Measurements from ENCODE around the gene TOX3. TPM values are rescaled to one million over a fixed set of nuclear protein-coding genes. Genes with fewer than 3 reads are reported as not detected.
A peak's percentile ranks its signal among the peaks of the same experiment; 100 is the strongest.

TOX3 gene
- total and polyA plus RNA-seq, 8 donors = 2.8 to 6.0 (median 4.9) TPM

- H3K27me3 ChIP-seq = no peaks in the 10 kb centered on the region
- H3K27ac ChIP-seq = no peak overlapping the region
- no peaks in the 10 kb centered on the region for H3K4me1 ChIP-seq
- DNase-seq = peak in 1 of 4 donors; percentile 45
- ATAC-seq = no peak
- no peak for TF ChIP-seq CTCF (IDR thresholded peaks at IDR 0.05)
- H3K4me3 ChIP-seq = no peak overlapping the region
- intact Hi-C loops (cut with DNase I) = no loop called here
- no peaks in the 10 kb centered on the region for H3K36me3 ChIP-seq
- H3K9me3 ChIP-seq = no peaks in the 10 kb centered on the region
Measured at GRCh38 chr16:52450241-52450640, 96.7 kb downstream of the TOX3 start.

GRCh38 chr16:52446080-52446479 is 100.9 kb downstream of the TOX3 start:
- H3K9me3 ChIP-seq = no peaks in the 10 kb centered on the region
- H3K4me1 ChIP-seq = no peaks in the 10 kb centered on the region
- no peak overlapping the region for H3K4me3 ChIP-seq
- intact Hi-C loops (cut with DNase I) = no loop called here
- ATAC-seq (no peak), DNase-seq (no peak)
- H3K27ac ChIP-seq = no peak overlapping the region
- no peaks in the 10 kb centered on the region for H3K36me3 ChIP-seq
- no peaks in the 10 kb centered on the region for H3K27me3 ChIP-seq
- no peak for TF ChIP-seq CTCF (IDR thresholded peaks at IDR 0.05)

GRCh38 chr16:52441886-52442285 is 105.1 kb downstream of the TOX3 start:
- H3K36me3 ChIP-seq = no peaks in the 10 kb centered on the region
- no peaks in the 10 kb centered on the region for H3K4me1 ChIP-seq
- no peak for ATAC-seq
- H3K9me3 ChIP-seq = peaks cover 0 to 4% of the 10 kb centered on the region in 2 donors
- no peak overlapping the region for H3K4me3 ChIP-seq
- no peak for DNase-seq
- H3K27ac ChIP-seq = no peak overlapping the region
- intact Hi-C loops (cut with DNase I) = no loop called here
- TF ChIP-seq CTCF (IDR thresholded peaks at IDR 0.05) = no peak
- no peaks in the 10 kb centered on the region for H3K27me3 ChIP-seq

- no peaks in the 10 kb centered on the region for H3K27me3 ChIP-seq
- no peak overlapping the region for H3K27ac ChIP-seq
- no peak overlapping the region for H3K4me3 ChIP-seq
- H3K9me3 ChIP-seq = peaks cover 0 to 4% of the 10 kb centered on the region in 2 donors
- intact Hi-C loops (cut with DNase I) = no loop called here
- H3K36me3 ChIP-seq = no peaks in the 10 kb centered on the region
- ATAC-seq = no peak
- no peak for DNase-seq
- TF ChIP-seq CTCF (IDR thresholded peaks at IDR 0.05) = no peak
- no peaks in the 10 kb centered on the region for H3K4me1 ChIP-seq
Measured at GRCh38 chr16:52440248-52440647, 106.7 kb downstream of the TOX3 start.

- no peak for DNase-seq
Measured at GRCh38 chr16:52439750-52440149, 107.2 kb downstream of the TOX3 start.

More at GRCh38 chr16:52439750-52440149, 107.2 kb downstream of the TOX3 start:
- peaks cover 0 to 4% of the 10 kb centered on the region in 2 donors for H3K9me3 ChIP-seq
- no peaks in the 10 kb centered on the region for H3K27me3 ChIP-seq
- intact Hi-C loops (cut with DNase I) = no loop called here
- no peaks in the 10 kb centered on the region for H3K4me1 ChIP-seq
- no peak overlapping the region for H3K27ac ChIP-seq
- no peak for ATAC-seq
- no peak for TF ChIP-seq CTCF (IDR thresholded peaks at IDR 0.05)
- H3K4me3 ChIP-seq = no peak overlapping the region
- no peaks in the 10 kb centered on the region for H3K36me3 ChIP-seq
